T-helper 22 cell (primary cell): Measurements from ENCODE around the gene CTIF.

Source experiments
- DNase-seq: peaks from one replicate; pipeline ENCODE4 v3.0.0-alpha.2; 2020; ENCODE audit warnings: low read depth

CTIF gene

GRCh38 chr18:48575658-48576456 lies 37.0 kb downstream of the CTIF start:
- no peak for DNase-seq

GRCh38 chr18:48576457-48576771 lies 37.6 kb downstream of the CTIF start:
- DNase-seq: no peak

DNA sequence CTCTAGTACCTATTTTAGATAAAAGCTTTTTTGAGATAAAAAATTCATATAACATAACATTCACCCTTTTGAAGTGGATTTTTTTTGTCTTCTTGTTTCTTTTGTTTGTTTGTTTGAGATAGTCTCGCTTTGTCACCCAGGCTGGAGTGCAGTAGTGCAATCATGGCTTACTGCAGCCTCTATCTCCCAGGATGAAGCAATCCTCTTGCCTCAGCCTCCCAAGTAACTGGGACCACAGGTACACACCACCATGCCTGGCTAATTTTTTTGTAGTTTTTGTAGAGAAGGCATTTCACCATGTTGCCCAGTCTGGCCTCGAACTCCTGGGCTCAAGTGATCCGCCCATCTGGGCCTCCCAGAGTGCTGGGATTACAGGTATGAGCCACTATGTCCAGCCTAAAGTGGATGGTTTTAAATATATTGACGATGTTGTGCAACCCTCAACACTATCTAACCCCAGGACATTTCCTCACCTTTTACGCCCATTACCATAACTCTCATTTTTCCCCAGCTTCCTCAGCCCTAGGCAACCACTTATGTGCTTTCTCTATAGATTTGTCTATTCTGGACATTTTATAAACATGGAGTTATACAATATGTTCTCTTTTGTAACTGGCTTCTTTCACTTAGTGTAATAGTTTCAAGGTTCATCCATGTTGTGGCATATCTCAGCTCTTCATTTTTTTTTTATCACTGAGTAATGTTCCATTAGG lies 38.8 kb downstream of the CTIF start:
- DNase-seq: no peak

- DNase-seq: no peak
Measured at GRCh38 chr18:48578289-48578688, 39.5 kb downstream of the CTIF start.

- no peak for DNase-seq
Measured at GRCh38 chr18:48580066-48580465, 41.2 kb downstream of the CTIF start.

GRCh38 chr18:48580782-48581181 lies 42.0 kb downstream of the CTIF start:
- DNase-seq: no peak

DNA sequence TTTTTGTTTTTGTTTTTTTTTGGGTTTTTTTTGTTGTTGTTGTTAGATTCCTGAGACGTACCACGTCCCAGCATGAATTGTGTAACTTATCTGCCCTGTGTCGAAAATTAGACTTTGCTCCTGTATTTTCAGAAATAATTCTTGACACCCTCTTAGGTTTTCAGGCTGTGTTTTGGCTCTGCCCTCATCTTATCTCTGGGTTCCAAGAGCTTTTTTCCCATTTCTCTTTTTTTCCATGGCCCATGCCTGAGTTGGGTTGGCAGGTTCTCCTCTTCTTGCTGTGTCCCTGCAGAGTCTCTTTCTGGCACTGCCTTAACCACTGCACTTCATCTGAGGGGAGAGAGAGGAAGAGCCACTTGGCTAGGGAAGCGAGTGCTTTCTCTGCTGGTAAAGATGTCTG lies 42.4 kb downstream of the CTIF start:
- no peak for DNase-seq

DNA sequence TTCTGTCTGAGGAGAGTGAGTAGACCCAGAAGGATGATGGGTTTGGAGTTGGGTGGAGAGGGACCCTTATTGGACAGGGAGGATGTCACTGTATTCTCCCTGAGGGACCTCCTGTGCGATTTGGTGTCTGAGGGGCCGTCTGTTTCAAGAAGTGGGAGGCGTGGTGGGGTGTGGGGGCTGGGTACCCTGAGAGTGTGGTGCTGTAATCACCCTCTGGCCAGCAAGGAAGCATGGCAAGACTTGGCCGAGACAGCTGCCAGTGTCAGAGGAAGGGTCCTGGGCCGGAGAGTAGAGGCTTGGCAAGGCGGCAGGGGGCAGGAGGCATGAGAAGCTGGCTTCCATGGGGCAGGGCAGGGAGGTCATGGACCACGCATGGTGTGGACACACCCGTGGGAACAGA lies 43.1 kb downstream of the CTIF start:
- no peak for DNase-seq

DNA sequence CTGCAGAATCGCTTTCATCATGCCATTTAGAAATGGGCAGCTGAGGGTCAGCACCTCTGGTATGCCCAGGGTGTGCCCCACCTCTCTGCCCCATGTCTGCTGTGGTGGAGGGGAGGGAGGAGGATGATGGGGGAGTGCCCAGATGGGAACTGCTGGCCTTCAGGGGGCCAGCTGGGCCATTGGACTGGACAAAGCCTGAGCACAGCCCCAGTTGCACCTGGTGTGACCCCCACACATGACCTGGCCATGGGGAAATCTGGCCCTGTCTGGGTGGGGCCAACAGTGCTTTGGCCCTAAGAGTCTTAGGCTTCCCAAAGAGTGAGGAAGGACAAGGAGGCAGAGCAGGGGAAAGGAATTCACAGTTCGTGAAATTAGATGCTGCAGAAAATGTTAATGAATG lies 44.1 kb downstream of the CTIF start:
- no peak for DNase-seq

DNA sequence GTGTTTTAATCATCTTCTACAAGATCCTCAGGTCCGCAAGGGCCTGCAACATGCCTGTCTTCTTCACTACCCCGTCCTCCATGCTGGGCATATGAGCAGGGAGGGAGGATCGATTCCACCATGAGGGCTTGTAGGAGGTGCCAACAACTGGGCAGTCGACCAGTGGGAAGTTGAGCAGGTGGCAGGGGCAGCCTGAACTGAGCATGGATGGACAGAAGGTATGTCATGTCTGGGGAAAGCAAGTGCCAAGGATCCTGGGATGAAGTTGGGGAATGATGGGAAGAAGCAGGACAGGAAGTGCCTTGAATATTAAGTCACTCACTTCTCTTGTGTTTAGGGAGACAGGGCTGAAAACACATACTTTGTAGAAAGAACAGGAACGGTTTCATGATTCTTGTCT lies 44.7 kb downstream of the CTIF start:
- DNase-seq: no peak

DNA sequence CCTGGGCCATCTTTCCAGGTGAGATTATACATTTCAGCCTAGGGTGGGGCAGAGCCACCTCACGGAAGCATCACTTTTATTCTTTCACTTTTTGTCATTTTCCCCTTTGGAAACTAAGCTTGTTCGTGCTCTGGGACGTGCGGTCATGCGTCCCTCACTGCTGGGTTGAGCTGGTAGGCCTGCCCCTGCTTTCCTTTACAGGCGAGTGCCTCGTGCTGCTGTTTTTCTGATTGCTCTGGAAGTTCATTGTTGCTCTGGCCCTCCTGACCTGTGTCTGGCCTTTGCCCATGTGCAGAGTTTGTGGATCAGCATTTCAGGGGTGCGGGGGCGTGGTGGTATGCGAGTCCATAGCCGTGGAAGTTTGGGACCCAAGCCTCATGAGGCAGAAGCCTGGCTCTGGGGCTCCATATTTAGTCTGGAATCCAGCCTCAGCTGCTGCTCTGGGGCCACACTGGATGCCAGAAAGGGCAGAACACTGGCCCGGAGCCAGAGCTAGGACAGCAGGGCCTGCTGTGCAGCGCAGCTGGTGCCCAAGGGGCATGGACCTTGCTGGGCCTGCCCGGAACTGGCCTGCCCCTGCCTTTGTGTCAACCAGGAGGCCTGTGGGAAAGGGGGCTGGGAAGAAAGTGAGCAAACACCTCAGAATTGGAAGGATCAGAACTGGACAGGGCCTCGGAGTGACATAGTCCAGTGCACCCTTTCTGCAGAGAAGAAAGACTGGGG lies 51.1 kb downstream of the CTIF start:
- DNase-seq: no peak

- DNase-seq: no peak
Measured at GRCh38 chr18:48590678-48591077, 51.8 kb downstream of the CTIF start.

DNA sequence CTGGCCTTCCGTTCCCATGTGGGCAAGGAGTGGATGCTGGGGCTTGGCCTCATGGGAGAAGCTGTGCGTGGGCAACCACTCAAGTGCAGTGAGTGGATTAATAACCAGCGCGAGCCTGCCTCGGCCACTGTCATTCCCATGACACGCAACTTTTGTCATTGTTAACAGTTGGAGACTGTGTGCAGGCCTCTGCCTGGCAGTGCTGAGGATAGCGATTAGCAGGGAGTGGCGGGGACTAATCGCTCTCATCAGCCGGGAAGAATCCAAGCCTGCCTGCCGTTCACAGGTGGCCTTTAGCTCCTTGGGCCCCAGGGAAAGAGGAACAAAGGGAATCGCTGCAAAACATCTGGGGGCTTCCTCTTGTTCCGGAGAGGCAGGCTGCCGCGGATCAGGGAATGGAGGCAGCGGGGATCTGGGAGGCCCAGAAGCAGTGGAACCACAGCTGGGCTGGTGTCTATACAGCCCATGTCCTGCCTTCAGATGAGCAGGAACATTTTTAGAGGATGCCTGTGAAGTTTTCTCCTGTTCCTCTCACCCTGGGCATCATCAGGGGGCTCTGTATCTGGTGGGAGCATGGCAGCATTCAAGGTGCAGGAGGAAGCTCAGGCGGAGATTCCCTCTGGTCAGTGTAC lies 53.8 kb downstream of the CTIF start:
- DNase-seq: no peak

DNA sequence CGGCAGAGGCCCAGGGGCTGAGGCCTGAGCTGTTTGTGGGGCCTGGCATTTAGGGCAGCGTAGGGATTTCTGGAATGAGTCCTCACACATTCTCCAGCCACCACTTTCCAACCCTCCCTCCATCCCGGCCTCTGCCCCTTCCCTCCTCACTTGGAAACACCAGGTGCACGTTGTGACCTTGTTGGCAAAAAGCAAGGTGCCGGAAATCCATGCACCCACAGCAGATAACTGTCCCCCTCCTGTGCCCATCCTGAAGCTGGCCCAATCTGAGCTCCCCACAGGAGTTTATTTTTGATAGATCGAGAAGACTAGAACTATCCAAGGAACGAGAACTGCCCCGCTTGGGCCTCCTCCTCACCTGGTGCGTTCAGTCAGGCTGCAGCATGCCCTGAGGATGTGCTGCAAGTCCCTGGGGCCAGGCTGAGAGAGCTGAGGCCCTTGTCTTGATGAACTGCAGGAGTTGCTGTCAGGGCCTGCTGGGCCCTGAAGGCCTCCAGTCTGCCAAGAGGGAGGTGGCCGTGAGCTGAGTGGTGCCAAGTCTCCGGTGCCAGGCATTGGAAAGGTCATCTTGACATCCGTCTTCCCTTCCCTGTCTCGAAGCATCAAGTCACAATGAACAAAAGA lies 55.8 kb downstream of the CTIF start:
- DNase-seq: no peak

- no peak for DNase-seq
Measured at GRCh38 chr18:48595703-48596218, 56.9 kb downstream of the CTIF start.

- no peak for DNase-seq
Measured at GRCh38 chr18:48597110-48597509, 58.3 kb downstream of the CTIF start.

DNA sequence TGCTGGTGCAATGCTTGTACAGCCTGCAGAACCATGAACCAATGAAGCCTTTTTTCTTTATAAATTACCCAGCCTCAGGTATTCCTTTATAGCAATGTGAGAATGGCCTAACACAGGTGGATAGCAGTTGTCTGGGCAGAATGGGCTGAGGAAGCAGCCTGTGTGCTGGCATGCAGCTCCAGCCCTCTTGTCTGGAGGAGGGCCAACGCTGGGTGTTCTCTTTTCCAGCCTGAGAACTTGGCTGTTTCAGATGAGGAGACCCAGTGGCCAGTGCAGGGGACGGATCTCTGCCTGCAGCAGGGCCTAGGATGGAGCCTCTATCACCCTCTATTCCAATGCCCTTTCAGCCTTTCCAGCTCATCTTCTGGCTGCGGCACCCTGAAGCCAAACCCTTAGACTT lies 58.8 kb downstream of the CTIF start:
- DNase-seq: no peak

DNA sequence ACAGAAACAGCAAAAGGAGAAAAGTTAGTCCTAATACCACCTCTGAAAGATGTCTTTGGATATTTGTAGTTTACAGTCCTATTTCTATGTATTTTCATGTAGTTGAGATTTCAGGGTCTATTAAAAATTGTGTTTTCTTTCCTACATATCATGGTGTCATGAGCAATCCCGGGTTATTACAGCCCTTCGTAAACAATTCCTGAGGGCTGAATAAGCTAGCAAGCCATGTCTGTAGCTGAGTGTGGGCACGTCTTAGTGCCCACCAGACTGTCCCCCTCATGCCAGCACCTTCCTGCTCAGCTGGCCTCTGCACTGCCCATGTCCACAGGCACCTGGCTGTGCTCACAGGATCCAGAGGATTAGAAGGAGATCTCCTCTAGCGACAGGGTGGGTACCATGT lies 60.6 kb downstream of the CTIF start:
- no peak for DNase-seq

DNA sequence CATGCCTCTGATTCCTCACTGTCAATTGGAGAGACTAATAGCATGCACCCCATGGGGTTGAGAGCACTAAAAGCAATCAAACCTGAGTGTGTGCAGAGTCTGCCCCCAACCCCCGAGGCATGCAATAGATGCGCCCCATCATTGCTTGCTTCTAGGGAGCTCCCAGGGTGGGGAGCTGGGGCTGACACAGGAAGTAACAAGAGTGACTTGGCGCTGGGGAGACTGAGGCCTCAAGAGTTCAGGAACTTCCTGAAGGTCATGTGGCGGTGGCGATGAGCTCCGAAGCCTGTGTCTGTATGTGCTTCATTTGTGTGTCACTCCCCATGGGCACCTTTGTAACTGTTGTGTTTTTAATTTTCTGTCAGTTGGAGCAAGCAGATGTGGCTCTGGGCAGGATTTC lies 61.2 kb downstream of the CTIF start:
- no peak for DNase-seq

DNA sequence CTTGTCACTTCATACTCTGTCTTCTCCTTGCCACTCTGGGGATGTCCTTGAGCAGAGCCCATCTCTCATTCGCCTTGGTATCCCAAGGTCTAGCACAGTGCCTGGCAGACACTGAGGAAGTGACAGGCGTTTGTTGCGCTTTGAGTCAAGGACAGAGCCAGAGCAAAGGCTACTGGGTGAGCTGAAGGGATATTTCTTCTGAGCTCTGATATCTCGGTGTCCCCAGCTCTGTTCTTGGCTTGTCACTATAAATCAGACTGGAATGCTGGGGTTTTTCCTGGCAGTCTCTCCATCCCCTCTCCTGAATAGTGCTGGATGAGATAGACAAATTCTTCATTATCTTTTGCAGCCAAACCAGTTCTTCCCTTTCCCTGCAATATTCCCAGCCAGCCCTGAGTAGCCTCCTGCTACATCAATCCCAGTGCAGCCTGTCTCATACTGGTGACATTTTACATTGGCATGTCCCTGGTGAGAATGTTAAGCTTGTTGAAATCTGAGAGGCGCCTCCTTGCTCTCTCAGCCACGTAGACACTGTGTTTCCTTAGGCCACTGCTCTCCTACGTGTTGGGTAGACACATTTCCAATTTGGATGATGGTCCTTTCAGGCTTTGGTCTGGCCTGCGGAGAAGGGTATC lies 61.7 kb downstream of the CTIF start:
- DNase-seq: no peak

GRCh38 chr18:48601343-48601742 lies 62.5 kb downstream of the CTIF start:
- DNase-seq: no peak
